ENCODE measurements around the gene ZMYND8. TPM values are rescaled to one million over a fixed set of nuclear protein-coding genes. Genes with fewer than 3 reads are reported as not detected.
"Not testable (repeated sequence)": the region's sequence is repeated elsewhere in the genome, so short reads cannot be mapped to it uniquely, and the experiment has no call there.

ZMYND8 gene
- total RNA-seq, 2 donors from 2014 or later: 42.7 to 50.3 TPM

- no peak overlapping the region for H3K4me3 Mint-ChIP-seq
- ATAC-seq (no peak), DNase-seq (no peak)
- no peaks in the 10 kb centered on the region for H3K27me3 Mint-ChIP-seq
- no peak overlapping the region for H3K27ac Mint-ChIP-seq
- peaks cover 7% of the 10 kb centered on the region for H3K4me1 Mint-ChIP-seq
- H3K9me3 ChIP-seq (ENCODE audit: control insufficient read depth, low read length, poor library complexity, severe bottlenecking): no peaks in the 10 kb centered on the region
- H3K36me3 Mint-ChIP-seq (ENCODE audit: low read depth): peaks cover 10% of the 10 kb centered on the region
Observed at GRCh38 chr20:47247972-47248371, 108.5 kb downstream of the ZMYND8 start.

DNA sequence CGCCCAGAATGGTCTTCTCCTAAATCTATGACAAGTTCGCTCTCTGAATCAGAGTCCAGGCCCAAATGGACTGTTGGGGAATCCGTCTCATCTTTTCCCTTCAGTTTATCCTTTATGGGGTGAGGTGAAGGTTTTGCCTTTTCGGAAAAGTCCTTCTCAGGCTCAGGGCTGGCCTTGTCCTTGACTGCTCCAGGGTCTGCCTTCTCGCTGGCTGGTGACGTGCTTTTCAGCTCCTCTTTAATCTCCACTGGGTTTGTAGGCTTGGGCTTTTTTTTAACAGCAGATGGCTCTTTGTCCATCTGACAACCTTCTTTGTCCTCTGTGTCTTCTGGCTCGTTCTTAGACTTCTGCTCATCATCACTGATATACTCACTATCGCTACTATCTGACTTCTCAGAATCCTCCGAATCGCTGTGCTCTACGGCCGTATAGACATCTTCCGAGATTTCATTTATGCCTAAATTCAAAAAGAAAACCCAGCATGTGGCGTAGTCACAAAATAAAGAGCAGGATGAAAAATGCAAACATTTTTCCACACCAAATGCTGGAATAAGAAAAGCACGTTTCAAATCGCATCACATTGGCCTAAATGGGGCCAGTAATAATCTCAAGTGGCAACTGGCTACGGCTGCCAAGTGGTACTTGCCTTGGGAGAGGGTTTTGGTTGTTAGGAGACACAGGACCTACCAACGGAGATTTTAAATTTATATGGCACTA lies 110.3 kb downstream of the ZMYND8 start:
- H3K9me3 ChIP-seq (ENCODE audit: control insufficient read depth, low read length, poor library complexity, severe bottlenecking): no peaks in the 10 kb centered on the region
- Mint-ChIP-seq H3K4me3 (no peak overlapping the region), H3K27me3 (no peaks in the 10 kb centered on the region), H3K27ac (no peak overlapping the region), H3K36me3 (ENCODE audit: low read depth) (peaks cover 10% of the 10 kb centered on the region), H3K4me1 (peaks cover 7% of the 10 kb centered on the region)
- no peak for ATAC-seq
- DNase-seq: no peak

DNA sequence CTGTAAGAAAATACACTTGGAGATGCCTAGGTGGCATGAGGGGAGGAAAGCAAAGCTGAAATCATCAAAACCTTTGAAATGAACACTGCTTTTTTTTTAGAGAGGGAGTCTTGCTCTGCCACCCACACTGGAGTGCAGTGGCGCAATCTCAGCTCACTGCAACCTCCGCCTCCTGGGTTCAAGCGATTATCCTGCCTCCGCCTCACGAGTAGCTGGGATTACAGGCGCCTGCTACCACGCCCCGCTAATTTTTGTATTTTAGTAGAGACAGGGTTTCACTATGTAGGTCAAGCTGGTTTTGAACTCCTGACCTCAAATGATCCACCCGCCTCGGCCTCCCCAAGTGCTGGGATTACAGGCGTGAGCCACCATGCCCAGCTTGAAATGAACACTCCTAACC lies 111.3 kb downstream of the ZMYND8 start:
- not testable (repeated sequence) for H3K27me3 Mint-ChIP-seq; H3K4me1 Mint-ChIP-seq; H3K9me3 ChIP-seq (ENCODE audit: control insufficient read depth, low read length, poor library complexity, severe bottlenecking); H3K27ac Mint-ChIP-seq; DNase-seq; ATAC-seq; H3K4me3 Mint-ChIP-seq; H3K36me3 Mint-ChIP-seq (ENCODE audit: low read depth)

GRCh38 chr20:47244451-47244850 lies 112.0 kb downstream of the ZMYND8 start:
- H3K4me3 Mint-ChIP-seq: no peak overlapping the region
- H3K4me1 Mint-ChIP-seq: peaks cover 7% of the 10 kb centered on the region
- no peak overlapping the region for H3K27ac Mint-ChIP-seq
- no peaks in the 10 kb centered on the region for H3K27me3 Mint-ChIP-seq
- peaks cover 10% of the 10 kb centered on the region for H3K36me3 Mint-ChIP-seq (ENCODE audit: low read depth)
- ATAC-seq: no peak
- no peaks in the 10 kb centered on the region for H3K9me3 ChIP-seq (ENCODE audit: control insufficient read depth, low read length, poor library complexity, severe bottlenecking)
- no peak for DNase-seq

DNA sequence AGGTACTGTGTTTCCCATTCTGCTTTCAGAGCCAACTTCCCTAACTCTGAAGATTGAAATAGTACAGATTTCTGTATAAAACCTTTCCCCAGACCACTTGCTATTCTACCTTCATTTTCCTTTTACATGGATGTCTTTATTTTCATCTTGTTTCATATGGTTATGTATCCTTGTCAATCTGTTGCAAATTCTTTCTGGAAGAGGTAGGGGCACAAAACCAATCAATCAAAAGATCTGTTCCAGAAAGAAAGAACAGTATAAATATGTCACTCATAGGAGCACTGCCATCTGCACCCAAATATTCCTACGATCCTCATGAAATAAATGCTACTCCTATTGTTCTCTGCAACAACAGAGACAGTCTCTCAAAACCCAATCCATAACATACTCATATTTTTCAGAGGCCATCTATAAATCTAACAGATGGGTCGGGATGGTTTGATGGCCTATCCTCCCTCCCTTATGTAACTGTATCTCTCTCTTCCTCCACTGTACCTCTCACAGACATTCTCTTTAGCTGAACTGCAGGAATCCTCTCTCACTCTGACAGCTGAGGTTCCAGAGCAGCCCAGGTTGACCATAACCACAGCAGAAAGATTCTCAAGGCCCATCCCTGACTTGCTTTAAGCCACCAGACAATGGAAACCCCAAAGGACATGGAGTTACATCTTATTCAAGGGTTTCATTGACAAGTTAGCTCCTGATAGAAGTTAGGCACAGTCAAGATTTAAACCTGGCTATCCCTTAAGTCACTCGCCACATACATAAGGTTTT lies 112.8 kb downstream of the ZMYND8 start:
- Mint-ChIP-seq H3K36me3 (ENCODE audit: low read depth) (peaks cover 9% of the 10 kb centered on the region), H3K4me3 (no peak overlapping the region), H3K4me1 (peaks cover 7% of the 10 kb centered on the region), H3K27me3 (no peaks in the 10 kb centered on the region), H3K27ac (no peak overlapping the region)
- DNase-seq (no peak), ATAC-seq (no peak)
- H3K9me3 ChIP-seq (ENCODE audit: control insufficient read depth, low read length, poor library complexity, severe bottlenecking): no peaks in the 10 kb centered on the region

DNA sequence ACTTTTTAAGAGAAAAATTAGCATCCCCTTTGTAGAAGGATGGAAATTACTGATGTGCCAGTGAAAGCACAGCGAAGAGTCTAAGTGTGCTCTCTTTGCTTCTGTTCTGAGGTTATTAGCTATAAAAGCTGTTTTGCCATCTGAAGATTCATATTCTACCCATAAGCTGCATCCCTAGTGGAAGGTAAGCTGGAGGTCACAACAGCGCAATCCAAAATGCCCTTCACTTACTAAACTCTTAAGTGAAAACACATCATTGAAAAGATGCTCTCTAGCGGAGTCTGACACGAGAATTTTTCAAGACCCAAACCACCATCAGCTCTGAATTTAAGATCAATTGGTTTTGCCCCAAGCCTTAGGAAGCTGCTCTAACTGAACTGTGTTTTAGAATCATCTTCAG lies 113.5 kb downstream of the ZMYND8 start:
- H3K27me3 Mint-ChIP-seq: no peaks in the 10 kb centered on the region

DNA sequence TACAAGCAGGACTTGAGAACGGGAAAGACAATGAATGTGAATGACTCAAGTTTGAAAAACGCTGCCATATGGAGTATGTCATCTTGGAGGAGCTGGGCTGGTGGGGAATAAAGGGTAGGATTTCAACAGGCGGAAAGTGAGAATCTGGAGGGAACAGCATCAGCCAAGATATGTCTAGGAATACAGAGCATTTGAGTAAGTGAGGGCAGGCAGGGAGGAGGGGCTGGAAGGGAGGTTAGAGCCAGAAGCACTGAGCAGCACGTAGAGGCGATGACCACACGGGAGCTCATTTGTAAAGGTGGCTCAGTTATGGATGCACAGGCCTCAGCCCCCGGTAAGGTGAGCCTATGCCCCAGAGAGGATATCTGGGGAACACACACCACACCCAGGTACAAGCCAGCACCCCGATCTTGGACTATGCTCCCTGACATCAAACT lies 115.1 kb downstream of the ZMYND8 start:
- no peaks in the 10 kb centered on the region for H3K9me3 ChIP-seq (ENCODE audit: control insufficient read depth, low read length, poor library complexity, severe bottlenecking)
- DNase-seq: no peak
- ATAC-seq: no peak
- H3K4me3 Mint-ChIP-seq: no peak overlapping the region
- H3K27me3 Mint-ChIP-seq: no peaks in the 10 kb centered on the region
- peaks cover 7% of the 10 kb centered on the region for H3K4me1 Mint-ChIP-seq
- peaks cover 2% of the 10 kb centered on the region for H3K36me3 Mint-ChIP-seq (ENCODE audit: low read depth)
- no peak overlapping the region for H3K27ac Mint-ChIP-seq

More for the DNA sequence above, 113.5 kb downstream of the ZMYND8 start:
- H3K36me3 Mint-ChIP-seq (ENCODE audit: low read depth): peaks cover 5% of the 10 kb centered on the region
- H3K4me3 Mint-ChIP-seq: no peak overlapping the region
- peaks cover 7% of the 10 kb centered on the region for H3K4me1 Mint-ChIP-seq
- no peaks in the 10 kb centered on the region for H3K9me3 ChIP-seq (ENCODE audit: control insufficient read depth, low read length, poor library complexity, severe bottlenecking)
- ATAC-seq: no peak
- no peak for DNase-seq
- H3K27ac Mint-ChIP-seq: no peak overlapping the region

GRCh38 chr20:47240096-47240495 lies 116.4 kb downstream of the ZMYND8 start:
- not testable (repeated sequence) for H3K27me3 Mint-ChIP-seq; H3K36me3 Mint-ChIP-seq (ENCODE audit: low read depth); ATAC-seq; H3K4me1 Mint-ChIP-seq; H3K27ac Mint-ChIP-seq; H3K4me3 Mint-ChIP-seq; H3K9me3 ChIP-seq (ENCODE audit: control insufficient read depth, low read length, poor library complexity, severe bottlenecking); DNase-seq

DNA sequence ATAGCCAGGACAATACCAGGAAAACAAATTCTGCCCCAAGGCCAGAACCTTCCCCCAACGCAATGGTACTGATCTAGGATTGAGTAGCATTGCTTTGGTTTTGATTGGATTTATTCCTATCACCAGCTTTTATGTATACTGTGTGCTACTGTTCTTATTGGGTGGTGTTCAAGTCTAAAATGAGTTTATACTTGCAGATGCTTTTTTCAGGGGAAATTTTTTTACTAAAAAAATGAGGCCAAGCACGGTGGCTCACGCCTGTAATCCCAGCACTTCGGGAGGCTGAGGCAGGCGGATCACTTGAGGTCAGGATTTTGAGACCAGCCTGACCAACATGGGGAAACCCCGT lies 116.8 kb downstream of the ZMYND8 start:
- no peaks in the 10 kb centered on the region for H3K36me3 Mint-ChIP-seq (ENCODE audit: low read depth)
- ATAC-seq (no peak), DNase-seq (no peak)
- H3K27ac Mint-ChIP-seq: no peak overlapping the region
- H3K9me3 ChIP-seq (ENCODE audit: control insufficient read depth, low read length, poor library complexity, severe bottlenecking): no peaks in the 10 kb centered on the region
- no peak overlapping the region for H3K4me3 Mint-ChIP-seq
- H3K4me1 Mint-ChIP-seq: peaks cover 3% of the 10 kb centered on the region
- H3K27me3 Mint-ChIP-seq: no peaks in the 10 kb centered on the region

GRCh38 chr20:47238780-47239718 lies 117.5 kb downstream of the ZMYND8 start:
- DNase-seq (no peak), ATAC-seq (no peak)
- Mint-ChIP-seq H3K36me3 (ENCODE audit: low read depth) (no peaks in the 10 kb centered on the region), H3K4me1 (peaks cover 3% of the 10 kb centered on the region), H3K27ac (no peak overlapping the region), H3K4me3 (no peak overlapping the region), H3K27me3 (no peaks in the 10 kb centered on the region)
- no peaks in the 10 kb centered on the region for H3K9me3 ChIP-seq (ENCODE audit: control insufficient read depth, low read length, poor library complexity, severe bottlenecking)

DNA sequence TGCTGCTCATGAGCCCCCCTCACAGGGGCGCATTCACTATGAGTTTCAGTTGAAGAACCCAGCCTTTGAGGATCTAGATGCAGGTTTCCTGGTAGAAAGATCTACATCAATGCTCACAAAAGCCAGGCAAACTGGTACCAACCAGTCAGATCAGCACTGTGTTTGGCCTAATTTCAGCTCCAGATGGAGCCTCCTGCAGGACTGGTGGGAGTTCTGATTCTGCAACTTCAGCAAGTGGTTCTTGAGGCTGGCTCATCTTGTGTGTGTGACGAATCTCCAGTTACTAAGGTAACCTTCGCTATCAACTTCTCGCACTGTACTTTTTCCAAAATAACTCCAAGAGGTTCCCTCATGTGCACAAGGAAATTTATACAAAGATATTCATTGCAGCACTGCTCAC lies 118.8 kb downstream of the ZMYND8 start:
- Mint-ChIP-seq H3K4me3 (no peak overlapping the region), H3K27me3 (no peaks in the 10 kb centered on the region), H3K27ac (peak overlapping the region; percentile 8), H3K4me1 (no peaks in the 10 kb centered on the region), H3K36me3 (ENCODE audit: low read depth) (no peaks in the 10 kb centered on the region)
- ATAC-seq (no peak), DNase-seq (no peak)
- H3K9me3 ChIP-seq (ENCODE audit: control insufficient read depth, low read length, poor library complexity, severe bottlenecking): no peaks in the 10 kb centered on the region

GRCh38 chr20:47236639-47236900 lies 119.9 kb downstream of the ZMYND8 start:
- H3K27ac Mint-ChIP-seq: no peak overlapping the region
- ATAC-seq: no peak

GRCh38 chr20:47235853-47236638 lies 120.5 kb downstream of the ZMYND8 start:
- peaks cover 2% of the 10 kb centered on the region for H3K36me3 Mint-ChIP-seq (ENCODE audit: low read depth)
- H3K9me3 ChIP-seq (ENCODE audit: control insufficient read depth, low read length, poor library complexity, severe bottlenecking): no peaks in the 10 kb centered on the region
- H3K4me3 Mint-ChIP-seq: no peak overlapping the region
- no peak overlapping the region for H3K27ac Mint-ChIP-seq
- no peaks in the 10 kb centered on the region for H3K4me1 Mint-ChIP-seq
- DNase-seq (no peak), ATAC-seq (no peak)
- no peaks in the 10 kb centered on the region for H3K27me3 Mint-ChIP-seq

More at GRCh38 chr20:47236639-47236900, 119.9 kb downstream of the ZMYND8 start:
- no peaks in the 10 kb centered on the region for H3K27me3 Mint-ChIP-seq
- no peak for DNase-seq
- H3K4me3 Mint-ChIP-seq: no peak overlapping the region
- peaks cover 2% of the 10 kb centered on the region for H3K36me3 Mint-ChIP-seq (ENCODE audit: low read depth)
- H3K9me3 ChIP-seq (ENCODE audit: control insufficient read depth, low read length, poor library complexity, severe bottlenecking): no peaks in the 10 kb centered on the region
- H3K4me1 Mint-ChIP-seq: no peaks in the 10 kb centered on the region

Measured in T-helper 17 cell (primary cell).